ENCODE measurements around the gene CCL24.

Gene CCL24, protein sequence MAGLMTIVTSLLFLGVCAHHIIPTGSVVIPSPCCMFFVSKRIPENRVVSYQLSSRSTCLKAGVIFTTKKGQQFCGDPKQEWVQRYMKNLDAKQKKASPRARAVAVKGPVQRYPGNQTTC

DNA sequence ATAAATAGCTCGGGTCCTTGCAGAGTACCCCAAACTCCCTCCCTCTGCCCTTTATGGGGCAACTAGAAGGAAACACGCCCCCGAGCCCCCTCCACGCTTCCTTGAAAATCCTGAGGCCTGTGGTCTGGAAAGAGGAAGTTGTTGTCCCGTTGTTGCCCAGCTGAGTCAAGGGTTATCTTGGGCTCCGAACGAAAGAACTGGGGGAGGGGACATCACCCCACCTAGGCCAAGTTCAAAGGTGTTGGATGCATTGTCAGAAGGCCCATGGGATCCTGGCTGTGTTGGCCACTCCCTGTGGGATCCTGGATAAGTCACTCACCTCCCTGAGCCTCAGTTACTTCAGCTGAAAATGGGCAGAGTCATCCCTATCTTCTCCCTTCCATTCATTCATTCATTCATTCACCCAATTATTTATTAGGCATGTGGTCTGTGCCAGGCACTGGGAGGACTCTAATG is at the start of gene CCL24:
Gene CCL24, minus strand, starts transcription at position 26 of the 456 bp plus-strand sequence. CDS start 91 bp downstream, outside the sequence.
- TF ChIP-seq CEBPB (IDR thresholded peaks at IDR 0.05) (no peak), EP300 (IDR thresholded peaks at IDR 0.05; ENCODE audit: borderline replicate concordance) (no peak), ZBTB7A (IDR thresholded peaks at IDR 0.05; ENCODE audit: low read depth) (no peak), CREB1 (IDR thresholded peaks at IDR 0.05; ENCODE audit: low read depth) (no peak), TEAD4 (IDR thresholded peaks at IDR 0.05) (no peak), EGR1 (IDR thresholded peaks at IDR 0.05) (no peak), RAD21 (IDR thresholded peaks at IDR 0.05; ENCODE audit: low read depth) (no peak), TAF1 (IDR thresholded peaks at IDR 0.05; ENCODE audit: low read depth) (no peak), YY1 (IDR thresholded peaks at IDR 0.05; ENCODE audit: low read depth) (no peak), FOXM1 (IDR thresholded peaks at IDR 0.05; ENCODE audit: borderline replicate concordance, low read depth) (no peak), NFIC (IDR thresholded peaks at IDR 0.05) (no peak)
- TF ChIP-seq, protein P1, sequence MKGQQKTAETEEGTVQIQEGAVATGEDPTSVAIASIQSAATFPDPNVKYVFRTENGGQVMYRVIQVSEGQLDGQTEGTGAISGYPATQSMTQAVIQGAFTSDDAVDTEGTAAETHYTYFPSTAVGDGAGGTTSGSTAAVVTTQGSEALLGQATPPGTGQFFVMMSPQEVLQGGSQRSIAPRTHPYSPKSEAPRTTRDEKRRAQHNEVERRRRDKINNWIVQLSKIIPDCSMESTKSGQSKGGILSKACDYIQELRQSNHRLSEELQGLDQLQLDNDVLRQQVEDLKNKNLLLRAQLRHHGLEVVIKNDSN (IDR thresholded peaks at IDR 0.05) = no peak
- TF ChIP-seq, protein P2, sequence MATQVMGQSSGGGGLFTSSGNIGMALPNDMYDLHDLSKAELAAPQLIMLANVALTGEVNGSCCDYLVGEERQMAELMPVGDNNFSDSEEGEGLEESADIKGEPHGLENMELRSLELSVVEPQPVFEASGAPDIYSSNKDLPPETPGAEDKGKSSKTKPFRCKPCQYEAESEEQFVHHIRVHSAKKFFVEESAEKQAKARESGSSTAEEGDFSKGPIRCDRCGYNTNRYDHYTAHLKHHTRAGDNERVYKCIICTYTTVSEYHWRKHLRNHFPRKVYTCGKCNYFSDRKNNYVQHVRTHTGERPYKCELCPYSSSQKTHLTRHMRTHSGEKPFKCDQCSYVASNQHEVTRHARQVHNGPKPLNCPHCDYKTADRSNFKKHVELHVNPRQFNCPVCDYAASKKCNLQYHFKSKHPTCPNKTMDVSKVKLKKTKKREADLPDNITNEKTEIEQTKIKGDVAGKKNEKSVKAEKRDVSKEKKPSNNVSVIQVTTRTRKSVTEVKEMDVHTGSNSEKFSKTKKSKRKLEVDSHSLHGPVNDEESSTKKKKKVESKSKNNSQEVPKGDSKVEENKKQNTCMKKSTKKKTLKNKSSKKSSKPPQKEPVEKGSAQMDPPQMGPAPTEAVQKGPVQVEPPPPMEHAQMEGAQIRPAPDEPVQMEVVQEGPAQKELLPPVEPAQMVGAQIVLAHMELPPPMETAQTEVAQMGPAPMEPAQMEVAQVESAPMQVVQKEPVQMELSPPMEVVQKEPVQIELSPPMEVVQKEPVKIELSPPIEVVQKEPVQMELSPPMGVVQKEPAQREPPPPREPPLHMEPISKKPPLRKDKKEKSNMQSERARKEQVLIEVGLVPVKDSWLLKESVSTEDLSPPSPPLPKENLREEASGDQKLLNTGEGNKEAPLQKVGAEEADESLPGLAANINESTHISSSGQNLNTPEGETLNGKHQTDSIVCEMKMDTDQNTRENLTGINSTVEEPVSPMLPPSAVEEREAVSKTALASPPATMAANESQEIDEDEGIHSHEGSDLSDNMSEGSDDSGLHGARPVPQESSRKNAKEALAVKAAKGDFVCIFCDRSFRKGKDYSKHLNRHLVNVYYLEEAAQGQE (IDR thresholded peaks at IDR 0.05; ENCODE audit: low read depth) = no peak
- TF ChIP-seq, protein P3, sequence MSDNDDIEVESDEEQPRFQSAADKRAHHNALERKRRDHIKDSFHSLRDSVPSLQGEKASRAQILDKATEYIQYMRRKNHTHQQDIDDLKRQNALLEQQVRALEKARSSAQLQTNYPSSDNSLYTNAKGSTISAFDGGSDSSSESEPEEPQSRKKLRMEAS (IDR thresholded peaks at IDR 0.05) = no peak

DNA sequence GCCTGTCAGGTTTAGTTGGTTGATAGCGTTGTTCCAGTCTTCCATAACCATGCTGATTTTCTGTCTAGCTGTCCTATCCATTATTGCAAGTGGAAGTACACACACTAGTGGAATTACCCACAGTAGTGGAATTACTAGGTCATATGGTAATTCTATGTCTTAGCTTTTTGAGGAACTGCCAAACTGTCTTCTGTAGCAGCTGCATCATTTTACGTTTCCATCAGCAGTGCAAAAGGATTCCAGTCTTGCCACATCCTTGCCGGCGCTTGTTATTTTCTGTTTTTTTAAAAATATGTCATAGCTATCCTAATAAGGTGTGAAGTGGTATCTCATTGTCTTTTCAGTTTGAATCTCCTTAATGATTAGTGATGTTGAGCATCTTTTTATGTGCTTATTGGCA is 48.0 kb upstream of the CCL24 start:
- TF ChIP-seq RAD21 (IDR thresholded peaks at IDR 0.05; ENCODE audit: low read depth) (no peak), CREB1 (IDR thresholded peaks at IDR 0.05; ENCODE audit: low read depth) (no peak), TCF12 (IDR thresholded peaks at IDR 0.05; ENCODE audit: low read depth) (no peak), NFIC (IDR thresholded peaks at IDR 0.05) (no peak), ZBTB7A (IDR thresholded peaks at IDR 0.05; ENCODE audit: low read depth) (no peak)

DNA sequence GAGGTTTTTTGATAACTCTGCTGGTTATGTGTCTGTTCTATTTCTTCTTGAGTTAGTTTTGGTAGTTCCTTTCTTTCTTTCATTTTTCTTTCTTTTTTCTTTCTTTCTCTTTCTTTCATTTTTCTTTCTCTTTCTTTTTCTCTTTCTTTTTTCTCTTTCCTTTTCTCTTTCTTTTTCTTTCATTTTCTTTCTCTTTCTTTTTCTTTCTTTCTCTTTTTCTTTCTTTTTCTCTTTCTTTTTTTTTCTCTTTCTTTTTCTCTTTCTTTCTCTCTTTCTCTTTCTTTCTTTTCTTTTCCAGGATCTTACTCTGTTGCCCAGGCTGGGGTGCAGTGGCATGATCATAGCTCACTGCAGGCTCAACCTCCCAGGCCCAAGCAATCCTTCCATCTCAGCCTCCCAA is 44.8 kb upstream of the CCL24 start:
- no peak for TF ChIP-seq YY1 (IDR thresholded peaks at IDR 0.05; ENCODE audit: low read depth)
- no peak for TF ChIP-seq RAD21 (IDR thresholded peaks at IDR 0.05; ENCODE audit: low read depth)
- no peak for TF ChIP-seq EGR1 (IDR thresholded peaks at IDR 0.05)
- no peak for TF ChIP-seq ZBTB7A (IDR thresholded peaks at IDR 0.05; ENCODE audit: low read depth)
- TF ChIP-seq TAF1 (IDR thresholded peaks at IDR 0.05; ENCODE audit: low read depth) = no peak
- TF ChIP-seq FOXM1 (IDR thresholded peaks at IDR 0.05; ENCODE audit: borderline replicate concordance, low read depth) = no peak
- TF ChIP-seq, protein P3 (IDR thresholded peaks at IDR 0.05) = no peak
- TF ChIP-seq NFIC (IDR thresholded peaks at IDR 0.05) = no peak

DNA sequence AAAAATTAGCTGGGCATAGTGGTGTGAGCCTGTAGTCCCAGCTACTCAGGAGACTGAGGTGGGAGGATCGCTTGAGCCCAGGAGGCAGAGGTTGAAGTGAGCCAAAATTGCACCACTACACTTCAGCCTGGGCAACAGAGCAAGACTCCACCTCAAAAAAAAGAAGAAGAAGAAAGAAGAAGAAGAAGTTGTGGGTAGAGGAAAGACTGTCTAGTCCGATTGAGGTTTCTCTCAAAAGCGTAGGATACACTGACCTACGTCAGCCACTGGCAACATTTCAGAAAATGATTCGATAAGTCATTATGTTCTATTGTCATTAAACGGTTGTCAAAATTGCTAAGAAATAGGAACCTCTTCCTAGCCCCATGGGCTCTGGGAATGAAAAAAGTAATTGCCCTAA is 42.9 kb upstream of the CCL24 start:
- no peak for TF ChIP-seq ZBTB7A (IDR thresholded peaks at IDR 0.05; ENCODE audit: low read depth)

DNA sequence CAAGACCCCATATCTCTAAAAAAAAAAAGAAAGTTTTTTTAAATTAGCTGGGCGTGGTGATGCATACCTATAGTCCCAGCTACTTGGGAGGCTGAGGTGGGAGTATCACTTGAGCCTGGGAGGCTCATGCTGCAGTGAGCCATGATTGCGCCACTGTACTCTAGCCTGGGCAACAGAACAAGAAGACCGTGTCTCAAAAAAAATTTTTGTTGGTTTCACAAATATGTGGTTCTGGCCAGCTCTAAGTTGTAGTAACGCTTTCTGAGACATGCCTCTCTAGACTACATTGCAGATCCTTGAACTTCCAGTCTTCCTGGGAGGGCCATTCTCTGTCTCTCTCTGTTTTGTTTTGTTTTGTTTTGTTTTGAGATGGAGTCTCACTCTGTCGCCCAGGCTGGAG is 40.6 kb upstream of the CCL24 start:
- TF ChIP-seq, protein P1 (IDR thresholded peaks at IDR 0.05) = no peak
- TF ChIP-seq, protein P3 (IDR thresholded peaks at IDR 0.05) = no peak
- TF ChIP-seq CREB1 (IDR thresholded peaks at IDR 0.05; ENCODE audit: low read depth) (no peak), TAF1 (IDR thresholded peaks at IDR 0.05; ENCODE audit: low read depth) (no peak), TEAD4 (IDR thresholded peaks at IDR 0.05) (no peak), CEBPB (IDR thresholded peaks at IDR 0.05) (no peak), NFIC (IDR thresholded peaks at IDR 0.05) (no peak), FOXM1 (IDR thresholded peaks at IDR 0.05; ENCODE audit: borderline replicate concordance, low read depth) (no peak), TCF12 (IDR thresholded peaks at IDR 0.05; ENCODE audit: low read depth) (no peak), EGR1 (IDR thresholded peaks at IDR 0.05) (no peak), RAD21 (IDR thresholded peaks at IDR 0.05; ENCODE audit: low read depth) (no peak), YY1 (IDR thresholded peaks at IDR 0.05; ENCODE audit: low read depth) (no peak), ZBTB7A (IDR thresholded peaks at IDR 0.05; ENCODE audit: low read depth) (no peak), EP300 (IDR thresholded peaks at IDR 0.05; ENCODE audit: borderline replicate concordance) (no peak)
- TF ChIP-seq, protein P2 (IDR thresholded peaks at IDR 0.05; ENCODE audit: low read depth) = no peak

DNA sequence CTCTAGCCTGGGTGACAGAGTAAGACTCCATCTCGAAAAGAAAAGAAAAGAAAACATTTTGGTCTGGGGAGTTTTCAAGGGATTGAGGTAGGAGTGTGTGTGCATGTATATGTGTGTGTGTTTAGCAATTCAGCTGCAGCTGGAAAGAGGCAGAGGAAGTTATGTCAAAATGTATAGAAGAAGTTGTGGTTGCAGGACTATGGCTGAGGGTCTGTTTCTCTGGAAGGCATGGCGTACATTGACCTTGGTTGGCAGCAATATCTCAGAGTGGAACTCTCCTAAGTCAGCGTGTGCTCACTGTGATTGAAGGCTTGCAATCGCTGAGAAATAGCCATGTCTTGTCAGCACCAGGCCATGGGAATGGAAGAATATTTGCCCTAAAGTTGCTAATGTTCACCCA is 36.6 kb upstream of the CCL24 start:
- no peak for TF ChIP-seq EGR1 (IDR thresholded peaks at IDR 0.05)
- no peak for TF ChIP-seq FOXM1 (IDR thresholded peaks at IDR 0.05; ENCODE audit: borderline replicate concordance, low read depth)
- TF ChIP-seq, protein P3 (IDR thresholded peaks at IDR 0.05) = no peak
- TF ChIP-seq, protein P1 (IDR thresholded peaks at IDR 0.05) = no peak
- no peak for TF ChIP-seq CREB1 (IDR thresholded peaks at IDR 0.05; ENCODE audit: low read depth)
- TF ChIP-seq TCF12 (IDR thresholded peaks at IDR 0.05; ENCODE audit: low read depth) = no peak

Data from Ishikawa (cell line).